Astrocyte of the cerebellum (primary cell): ENCODE results near the gene HEXB.

Experiments
- DNase-seq: peaks from one replicate; pipeline ENCODE4 v3.0.0-alpha.2; 2011; ENCODE audit warnings: low read depth
- H3K4me3 ChIP-seq: 2 replicates; pipeline ENCODE4 v1.5.1; 2011; ENCODE audit warnings: mild to moderate bottlenecking, low read depth, low read length, moderate library complexity
- CTCF ChIP-seq: IDR thresholded peaks from 2 replicates; pipeline ENCODE4 v1.5.1; 2012; ENCODE audit warnings: low read length, low read depth, moderate library complexity, mild to moderate bottlenecking; ENCODE audit errors: missing control alignments
- in situ Hi-C: cut with HindIII; loops from 2 replicates; pipeline ENCODE4 v1.10.0; 2017; ENCODE audit warnings: low sequenced_read_pairs

Gene HEXB

GRCh38 chr5:74684900-74685851 is at the start of gene HEXB:
HEXB (plus strand) TSS chr5:74685233; CDS start chr5:74685261, 28 bp downstream.
- H3K4me3 ChIP-seq, result peak within 1 kb of the TSS; percentile 69
- peak; percentile 57 for DNase-seq
- no peak for TF ChIP-seq CTCF
- in situ Hi-C loops, result no loop called here

- no peak overlapping the region for H3K4me3 ChIP-seq
- in situ Hi-C loops, result no loop called here
- TF ChIP-seq CTCF, result no peak
- DNase-seq, result no peak
Measured at GRCh38 chr5:74636149-74636548, 48.9 kb upstream of the HEXB start.

GRCh38 chr5:74636552-74636951 is 48.5 kb upstream of the HEXB start:
- DNase-seq, result no peak
- H3K4me3 ChIP-seq, result peak overlapping the region; percentile 89
- in situ Hi-C loops, result no loop called here
- no peak for TF ChIP-seq CTCF

GRCh38 chr5:74638544-74638969 is 46.5 kb upstream of the HEXB start:
- peak overlapping the region; percentile 89 for H3K4me3 ChIP-seq
- no peak for TF ChIP-seq CTCF
- in situ Hi-C loops, result no loop called here
- DNase-seq, result no peak

GRCh38 chr5:74638970-74639806 is 45.8 kb upstream of the HEXB start:
- DNase-seq, result no peak
- no peak for TF ChIP-seq CTCF
- peak overlapping the region; percentile 89 for H3K4me3 ChIP-seq
- in situ Hi-C loops, result no loop called here

GRCh38 chr5:74639807-74640449 is 45.1 kb upstream of the HEXB start:
- in situ Hi-C loops, result no loop called here
- peak overlapping the region; percentile 89 for H3K4me3 ChIP-seq
- DNase-seq, result no peak
- TF ChIP-seq CTCF, result peak; percentile 3
